GM21360 (cell line): ENCODE measurements around the gene GAGE12J.
"Not testable (repeated sequence)": the region's sequence is repeated elsewhere in the genome, so short reads cannot be mapped to it uniquely, and the experiment has no call there.

Source experiments
- ATAC-seq: cut with Tn5 transposase; IDR thresholded peaks from one replicate; pipeline ENCODE4 v1.9.1; 2021; ENCODE audit warnings: mild to moderate bottlenecking, moderate library complexity; ENCODE audit not compliant: unreplicated experiment

Gene GAGE12J

GRCh38 chrX:49309401-49309981, 12.3 kb upstream of the GAGE12J start:
- ATAC-seq, result no peak

GRCh38 chrX:49310371-49310770, 11.5 kb upstream of the GAGE12J start:
- no peak for ATAC-seq

- no peak for ATAC-seq
These were observed 9.7 kb upstream of the GAGE12J start for GRCh38 chrX:49312176-49312575.

GRCh38 chrX:49316085-49316484, 5.8 kb upstream of the GAGE12J start:
- ATAC-seq, result no peak

GRCh38 chrX:49322266-49322665, 429 bp downstream of the GAGE12J start:
- not testable (repeated sequence) for ATAC-seq

- not testable (repeated sequence) for ATAC-seq
These were observed 1.9 kb downstream of the GAGE12J start for GRCh38 chrX:49323735-49324134.

GRCh38 chrX:49330421-49330820, 8.6 kb downstream of the GAGE12J start:
- ATAC-seq, result not testable (repeated sequence)

GRCh38 chrX:49331282-49331681, 9.4 kb downstream of the GAGE12J start, which contains the start of gene GAGE13:
GAGE13 (plus strand) TSS chrX:49331582; CDS start chrX:49332738, 1,156 bp downstream.
- not testable (repeated sequence) for ATAC-seq

- not testable (repeated sequence) for ATAC-seq
These were observed 10.0 kb downstream of the GAGE12J start for GRCh38 chrX:49331841-49332240.

- ATAC-seq, result not testable (repeated sequence)
These were observed 19.6 kb downstream of the GAGE12J start for GRCh38 chrX:49341449-49341848.

- ATAC-seq, result not testable (repeated sequence)
These were observed 22.8 kb downstream of the GAGE12J start for GRCh38 chrX:49344496-49345175.

- not testable (repeated sequence) for ATAC-seq
These were observed 23.6 kb downstream of the GAGE12J start for GRCh38 chrX:49345402-49345801.

- not testable (repeated sequence) for ATAC-seq
These were observed 24.3 kb downstream of the GAGE12J start for GRCh38 chrX:49346150-49346549.
